Myocyte (in vitro differentiated cells): ENCODE measurements around the gene LRRC30. TPM values are rescaled to one million over a fixed set of nuclear protein-coding genes. Genes with fewer than 3 reads are reported as not detected.
A peak's percentile ranks its signal among the peaks of the same experiment; 100 is the strongest.
"Not testable (repeated sequence)": the region's sequence is repeated elsewhere in the genome, so short reads cannot be mapped to it uniquely, and the experiment has no call there.

Experiments used
- DNase-seq: peaks from one replicate; pipeline ENCODE4 v3.0.0-alpha.2; 2012; ENCODE audit warnings: low read depth
- polyA plus RNA-seq: library from polyadenylated mRNA; unstranded; fragments of >200 nt; gene quantifications from one replicate; pipeline ENCODE4 v1.2.1, GENCODE V29; 2012; ENCODE audit warnings: missing spikeins
- total RNA-seq: library from RNA; depleted of rRNA; stranded (reverse); fragments of >200 nt; gene quantifications from 2 replicates; pipeline ENCODE4 v1.2.3, GENCODE V29; 2014

The LRRC30 gene
- total RNA-seq: not detected in 2 replicates
- polyA plus RNA-seq: not detected

- peak; percentile 80 for DNase-seq
Observed at GRCh38 chr18:7230626-7231349, at the start of gene LRRC30. TSS of gene LRRC30 (plus strand) at chr18:7231089. CDS start at chr18:7231139, 50 bp downstream.

GRCh38 chr18:7185701-7186100, 45.2 kb upstream of the LRRC30 start:
- DNase-seq: no peak

- no peak for DNase-seq
Observed at GRCh38 chr18:7190547-7191156, 40.2 kb upstream of the LRRC30 start.

GRCh38 chr18:7191736-7192135, 39.2 kb upstream of the LRRC30 start:
- DNase-seq: no peak

- DNase-seq: no peak
Observed at GRCh38 chr18:7195266-7195665, 35.6 kb upstream of the LRRC30 start.

- DNase-seq: no peak
Observed at GRCh38 chr18:7196421-7196820, 34.5 kb upstream of the LRRC30 start.

- DNase-seq: no peak
Observed at GRCh38 chr18:7197854-7198253, 33.0 kb upstream of the LRRC30 start.

- DNase-seq: no peak
Observed at GRCh38 chr18:7198326-7198725, 32.6 kb upstream of the LRRC30 start.

GRCh38 chr18:7201096-7201495, 29.8 kb upstream of the LRRC30 start:
- no peak for DNase-seq

GRCh38 chr18:7202169-7202568, 28.7 kb upstream of the LRRC30 start:
- DNase-seq: peak; percentile 28

GRCh38 chr18:7203601-7204000, 27.3 kb upstream of the LRRC30 start:
- DNase-seq: not testable (repeated sequence)

- DNase-seq: no peak
Observed at GRCh38 chr18:7205346-7205745, 25.5 kb upstream of the LRRC30 start.

GRCh38 chr18:7206217-7206616, 24.7 kb upstream of the LRRC30 start:
- DNase-seq: no peak

GRCh38 chr18:7207366-7207915, 23.4 kb upstream of the LRRC30 start:
- DNase-seq: no peak

- peak; percentile 79 for DNase-seq
Observed at GRCh38 chr18:7221424-7222155, 9.3 kb upstream of the LRRC30 start.

- DNase-seq: no peak
Observed at GRCh38 chr18:7224198-7224597, 6.7 kb upstream of the LRRC30 start.

GRCh38 chr18:7232218-7232617, 1.3 kb downstream of the LRRC30 start:
- no peak for DNase-seq

- no peak for DNase-seq
Observed at GRCh38 chr18:7233134-7233810, 2.4 kb downstream of the LRRC30 start.

- DNase-seq: peak; percentile 87
Observed at GRCh38 chr18:7234091-7234490, 3.2 kb downstream of the LRRC30 start.

- no peak for DNase-seq
Observed at GRCh38 chr18:7234956-7235355, 4.1 kb downstream of the LRRC30 start.

GRCh38 chr18:7236072-7236471, 5.2 kb downstream of the LRRC30 start:
- DNase-seq: no peak
